Liver (tissue), 3 donors: ENCODE data around the gene HNF4A.

Experiments used
- EGR1 ChIP-seq, 2 donors: IDR thresholded peaks; 2 replicates each; pipeline ENCODE4 v1.6.1; 2016 to 2018; ENCODE audit warnings: antibody characterized with exemption in 2 of 2, low read depth in 2 of 2
- GABPA ChIP-seq, 2 donors: IDR thresholded peaks in 1 of 2; conservative IDR thresholded peaks in 1 of 2; 2 replicates each; pipeline ENCODE4 v1.6.1; 2016; ENCODE audit warnings: antibody characterized with exemption in 2 of 2, mild to moderate bottlenecking in 1 of 2, moderate library complexity in 1 of 2
- HNF4A ChIP-seq, 2 donors: conservative IDR thresholded peaks; 2 replicates each; pipeline ENCODE4 v1.6.1; 2016; ENCODE audit warnings: antibody characterized with exemption in 2 of 2, mild to moderate bottlenecking in 2 of 2
- HNF4G ChIP-seq: IDR thresholded peaks from 2 replicates; pipeline ENCODE4 v1.6.1; 2016; ENCODE audit warnings: antibody characterized with exemption
- JUND ChIP-seq, 2 donors: IDR thresholded peaks; 2 replicates each; pipeline ENCODE4 v1.6.1; 2016; ENCODE audit warnings: antibody characterized with exemption in 2 of 2
- RAD21 ChIP-seq, 2 donors: IDR thresholded peaks; 2 replicates each; pipeline ENCODE4 v1.6.1; 2016; ENCODE audit warnings: antibody characterized with exemption in 2 of 2, mild to moderate bottlenecking in 2 of 2
- RXRA ChIP-seq, 2 donors: IDR thresholded peaks; 2 replicates each; pipeline ENCODE4 v1.6.1; 2017 to 2018; ENCODE audit warnings: antibody characterized with exemption in 2 of 2, mild to moderate bottlenecking in 1 of 2
- TAF1 ChIP-seq: conservative IDR thresholded peaks from 2 replicates; pipeline ENCODE4 v1.6.1; 2016; ENCODE audit warnings: antibody characterized with exemption, mild to moderate bottlenecking
- YY1 ChIP-seq: IDR thresholded peaks from 2 replicates; pipeline ENCODE4 v1.6.1; 2016; ENCODE audit warnings: antibody characterized with exemption, mild to moderate bottlenecking
- TF ChIP-seq, protein P1 (sequence below): fragments of 150-350 bp; IDR thresholded peaks from 2 replicates; pipeline ENCODE4 v1.5.1; 2017; ENCODE audit warnings: improper control_type of control experiment, low read depth, low read length; ENCODE audit not compliant: missing input control
- TF ChIP-seq, protein P2 (sequence below): IDR thresholded peaks from 2 replicates; pipeline ENCODE4 v1.6.1; 2016; ENCODE audit warnings: antibody characterized with exemption, mild to moderate bottlenecking
- TF ChIP-seq, protein P3 (sequence below): IDR thresholded peaks from 2 replicates; pipeline ENCODE4 v1.6.1; 2016; ENCODE audit warnings: antibody characterized with exemption
- TF ChIP-seq, protein P4 (sequence below): IDR thresholded peaks from 2 replicates; pipeline ENCODE4 v1.6.1; 2016; ENCODE audit warnings: antibody characterized with exemption
- TF ChIP-seq, protein P5 (sequence below): IDR thresholded peaks from 2 replicates; pipeline ENCODE4 v1.6.1; 2016; ENCODE audit warnings: antibody characterized with exemption
- donor health status: healthy.
- donor health status: healthy.

DNA sequence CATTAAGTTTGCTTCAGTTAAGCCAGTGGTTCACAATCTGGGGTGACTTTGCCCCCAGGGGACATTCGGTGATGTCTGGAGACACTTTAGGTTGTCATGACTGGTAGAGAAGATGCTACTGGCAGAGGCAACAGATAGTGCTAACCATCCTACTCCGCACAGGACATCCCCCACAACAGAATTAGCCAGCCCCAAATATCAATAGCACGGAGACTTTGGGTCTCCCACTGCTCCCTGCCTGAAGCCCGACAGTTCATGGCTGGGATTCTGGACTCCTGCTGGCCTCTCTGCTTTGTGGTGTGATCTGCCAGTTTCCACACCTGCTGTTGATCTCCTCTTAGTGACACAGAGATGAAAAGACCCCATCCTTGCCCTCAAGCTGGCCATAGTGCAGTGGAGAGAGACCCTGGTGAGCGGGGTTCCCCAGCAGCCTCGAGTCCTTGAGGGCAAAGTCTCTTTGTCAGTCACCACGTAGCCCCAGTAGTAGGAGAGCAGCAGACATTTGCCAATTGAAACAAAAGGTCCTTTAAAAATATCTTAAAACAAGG lies 95.5 kb downstream of the HNF4A start:
- TF ChIP-seq RAD21 (IDR thresholded peaks at IDR 0.05) (no peak), EGR1 (IDR thresholded peaks at IDR 0.05; ENCODE audit: low read depth in 2 of 2) (no peak), JUND (IDR thresholded peaks at IDR 0.05) (no peak), HNF4A (conservative IDR thresholded peaks at IDR 0.05) (peak; percentile 67 to 71), TAF1 (no peak), GABPA (IDR thresholded peaks at IDR 0.05 in 1 of 2, conservative IDR thresholded peaks at IDR 0.05 in 1 of 2) (no peak), YY1 (no peak), RXRA (IDR thresholded peaks at IDR 0.05) (peak in 1 of 2 donors; percentile 38), HNF4G (no peak)
- TF ChIP-seq, protein P1, sequence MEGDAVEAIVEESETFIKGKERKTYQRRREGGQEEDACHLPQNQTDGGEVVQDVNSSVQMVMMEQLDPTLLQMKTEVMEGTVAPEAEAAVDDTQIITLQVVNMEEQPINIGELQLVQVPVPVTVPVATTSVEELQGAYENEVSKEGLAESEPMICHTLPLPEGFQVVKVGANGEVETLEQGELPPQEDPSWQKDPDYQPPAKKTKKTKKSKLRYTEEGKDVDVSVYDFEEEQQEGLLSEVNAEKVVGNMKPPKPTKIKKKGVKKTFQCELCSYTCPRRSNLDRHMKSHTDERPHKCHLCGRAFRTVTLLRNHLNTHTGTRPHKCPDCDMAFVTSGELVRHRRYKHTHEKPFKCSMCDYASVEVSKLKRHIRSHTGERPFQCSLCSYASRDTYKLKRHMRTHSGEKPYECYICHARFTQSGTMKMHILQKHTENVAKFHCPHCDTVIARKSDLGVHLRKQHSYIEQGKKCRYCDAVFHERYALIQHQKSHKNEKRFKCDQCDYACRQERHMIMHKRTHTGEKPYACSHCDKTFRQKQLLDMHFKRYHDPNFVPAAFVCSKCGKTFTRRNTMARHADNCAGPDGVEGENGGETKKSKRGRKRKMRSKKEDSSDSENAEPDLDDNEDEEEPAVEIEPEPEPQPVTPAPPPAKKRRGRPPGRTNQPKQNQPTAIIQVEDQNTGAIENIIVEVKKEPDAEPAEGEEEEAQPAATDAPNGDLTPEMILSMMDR: no peak
- TF ChIP-seq, protein P2, sequence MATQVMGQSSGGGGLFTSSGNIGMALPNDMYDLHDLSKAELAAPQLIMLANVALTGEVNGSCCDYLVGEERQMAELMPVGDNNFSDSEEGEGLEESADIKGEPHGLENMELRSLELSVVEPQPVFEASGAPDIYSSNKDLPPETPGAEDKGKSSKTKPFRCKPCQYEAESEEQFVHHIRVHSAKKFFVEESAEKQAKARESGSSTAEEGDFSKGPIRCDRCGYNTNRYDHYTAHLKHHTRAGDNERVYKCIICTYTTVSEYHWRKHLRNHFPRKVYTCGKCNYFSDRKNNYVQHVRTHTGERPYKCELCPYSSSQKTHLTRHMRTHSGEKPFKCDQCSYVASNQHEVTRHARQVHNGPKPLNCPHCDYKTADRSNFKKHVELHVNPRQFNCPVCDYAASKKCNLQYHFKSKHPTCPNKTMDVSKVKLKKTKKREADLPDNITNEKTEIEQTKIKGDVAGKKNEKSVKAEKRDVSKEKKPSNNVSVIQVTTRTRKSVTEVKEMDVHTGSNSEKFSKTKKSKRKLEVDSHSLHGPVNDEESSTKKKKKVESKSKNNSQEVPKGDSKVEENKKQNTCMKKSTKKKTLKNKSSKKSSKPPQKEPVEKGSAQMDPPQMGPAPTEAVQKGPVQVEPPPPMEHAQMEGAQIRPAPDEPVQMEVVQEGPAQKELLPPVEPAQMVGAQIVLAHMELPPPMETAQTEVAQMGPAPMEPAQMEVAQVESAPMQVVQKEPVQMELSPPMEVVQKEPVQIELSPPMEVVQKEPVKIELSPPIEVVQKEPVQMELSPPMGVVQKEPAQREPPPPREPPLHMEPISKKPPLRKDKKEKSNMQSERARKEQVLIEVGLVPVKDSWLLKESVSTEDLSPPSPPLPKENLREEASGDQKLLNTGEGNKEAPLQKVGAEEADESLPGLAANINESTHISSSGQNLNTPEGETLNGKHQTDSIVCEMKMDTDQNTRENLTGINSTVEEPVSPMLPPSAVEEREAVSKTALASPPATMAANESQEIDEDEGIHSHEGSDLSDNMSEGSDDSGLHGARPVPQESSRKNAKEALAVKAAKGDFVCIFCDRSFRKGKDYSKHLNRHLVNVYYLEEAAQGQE: no peak
- TF ChIP-seq, protein P3, sequence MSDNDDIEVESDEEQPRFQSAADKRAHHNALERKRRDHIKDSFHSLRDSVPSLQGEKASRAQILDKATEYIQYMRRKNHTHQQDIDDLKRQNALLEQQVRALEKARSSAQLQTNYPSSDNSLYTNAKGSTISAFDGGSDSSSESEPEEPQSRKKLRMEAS: no peak
- TF ChIP-seq, protein P4, sequence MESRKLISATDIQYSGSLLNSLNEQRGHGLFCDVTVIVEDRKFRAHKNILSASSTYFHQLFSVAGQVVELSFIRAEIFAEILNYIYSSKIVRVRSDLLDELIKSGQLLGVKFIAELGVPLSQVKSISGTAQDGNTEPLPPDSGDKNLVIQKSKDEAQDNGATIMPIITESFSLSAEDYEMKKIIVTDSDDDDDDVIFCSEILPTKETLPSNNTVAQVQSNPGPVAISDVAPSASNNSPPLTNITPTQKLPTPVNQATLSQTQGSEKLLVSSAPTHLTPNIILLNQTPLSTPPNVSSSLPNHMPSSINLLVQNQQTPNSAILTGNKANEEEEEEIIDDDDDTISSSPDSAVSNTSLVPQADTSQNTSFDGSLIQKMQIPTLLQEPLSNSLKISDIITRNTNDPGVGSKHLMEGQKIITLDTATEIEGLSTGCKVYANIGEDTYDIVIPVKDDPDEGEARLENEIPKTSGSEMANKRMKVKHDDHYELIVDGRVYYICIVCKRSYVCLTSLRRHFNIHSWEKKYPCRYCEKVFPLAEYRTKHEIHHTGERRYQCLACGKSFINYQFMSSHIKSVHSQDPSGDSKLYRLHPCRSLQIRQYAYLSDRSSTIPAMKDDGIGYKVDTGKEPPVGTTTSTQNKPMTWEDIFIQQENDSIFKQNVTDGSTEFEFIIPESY: no peak
- TF ChIP-seq, protein P5, sequence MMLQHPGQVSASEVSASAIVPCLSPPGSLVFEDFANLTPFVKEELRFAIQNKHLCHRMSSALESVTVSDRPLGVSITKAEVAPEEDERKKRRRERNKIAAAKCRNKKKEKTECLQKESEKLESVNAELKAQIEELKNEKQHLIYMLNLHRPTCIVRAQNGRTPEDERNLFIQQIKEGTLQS: no peak
